Activated CD4-positive, alpha-beta T cell treated with anti-CD3 and anti-CD28 coated beads, Interleukin-2, Interleukin-6, amounts not matched to agents 100 ng/mL and 50 ng/mL, durations not matched to agents 16 hours and 8 hours (primary cell): ENCODE data around the gene TP53I11.
A peak's percentile ranks its signal among the peaks of the same experiment; 100 is the strongest.

Experiments used
- DNase-seq: peaks from one replicate; pipeline ENCODE4 v3.0.0-alpha.2; 2020

The TP53I11 gene

GRCh38 chr11:44938066-44938691 lies 12.5 kb downstream of the TP53I11 start:
- DNase-seq: no peak

- DNase-seq: no peak
Observed at GRCh38 chr11:44936951-44937543, 13.6 kb downstream of the TP53I11 start.

DNA sequence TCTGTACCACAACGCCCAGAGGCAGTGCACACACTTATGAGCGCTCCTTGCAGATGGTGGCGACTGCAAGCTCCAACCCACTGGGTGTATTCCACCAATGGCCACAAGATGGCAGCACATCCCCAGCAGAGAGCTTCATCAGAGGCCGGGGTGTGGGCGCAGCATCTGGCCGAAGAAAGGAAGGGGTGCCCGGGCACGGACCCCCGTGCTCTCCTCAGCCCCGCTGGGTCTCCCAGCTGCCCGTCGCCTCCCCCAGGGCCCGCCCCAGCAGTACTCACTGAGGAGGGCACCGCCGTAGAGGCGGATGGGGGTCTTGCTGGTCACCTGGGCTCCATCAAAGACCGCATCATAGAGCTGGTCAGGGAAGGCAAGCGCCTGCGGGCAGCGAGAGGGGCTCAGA lies 14.2 kb downstream of the TP53I11 start:
- peak; percentile 76 for DNase-seq

- DNase-seq: no peak
Observed at GRCh38 chr11:44934735-44935250, 15.9 kb downstream of the TP53I11 start.

- no peak for DNase-seq
Observed at GRCh38 chr11:44934110-44934509, 16.6 kb downstream of the TP53I11 start.

DNA sequence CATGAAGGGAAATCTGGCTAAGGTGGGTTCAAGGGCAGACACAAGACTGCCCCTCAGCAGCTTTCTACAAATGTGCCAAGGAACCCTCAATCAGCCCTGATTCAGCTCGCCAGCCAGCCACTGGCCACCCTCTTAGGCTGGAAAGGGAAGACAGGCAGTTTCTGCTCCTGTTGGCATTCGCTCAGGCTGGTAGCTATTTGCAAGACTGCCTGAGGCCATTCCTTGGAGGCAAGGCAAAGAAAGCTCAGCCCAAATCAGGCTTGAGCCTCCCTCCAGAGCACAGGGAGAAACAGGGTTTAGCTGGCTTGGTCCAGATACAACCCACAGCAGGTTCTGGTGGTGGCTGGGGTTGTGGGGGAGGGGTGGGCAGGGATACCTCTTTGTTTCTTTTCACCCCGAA lies 19.2 kb downstream of the TP53I11 start:
- DNase-seq: no peak

DNA sequence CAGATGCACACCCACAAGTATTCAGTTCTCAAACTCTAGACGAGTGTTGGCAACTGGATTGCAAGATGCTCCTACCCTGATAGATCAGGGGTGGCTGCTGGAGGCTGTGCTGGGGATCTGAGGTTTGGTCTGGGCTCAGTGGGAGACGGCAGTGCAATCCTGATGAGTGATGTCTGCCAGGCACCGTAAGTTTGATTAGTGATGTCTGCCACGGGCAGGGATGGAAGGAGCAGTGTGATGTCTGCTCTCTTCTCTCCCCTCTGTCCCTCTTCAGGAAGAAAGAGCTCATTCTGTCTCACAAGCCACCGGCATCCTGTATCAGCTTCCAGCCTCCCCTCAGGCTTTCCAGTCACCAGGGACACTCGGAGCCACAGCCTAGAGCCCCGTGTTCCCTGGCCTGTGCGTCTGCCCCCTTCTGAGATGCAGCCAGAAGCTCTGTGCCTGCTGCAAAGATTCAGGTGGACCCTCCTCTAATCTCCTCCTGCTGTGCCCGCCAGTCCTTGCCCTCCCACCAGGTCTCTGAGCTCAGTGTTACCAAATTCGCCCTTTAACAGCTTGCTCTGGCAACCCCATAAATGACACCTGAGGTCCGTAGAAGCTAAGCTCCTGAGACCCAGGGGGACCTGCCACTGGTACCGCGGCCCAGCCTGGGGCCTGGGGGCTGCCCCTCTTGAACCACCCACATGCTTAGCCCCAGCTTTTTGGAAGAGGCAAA lies 19.9 kb downstream of the TP53I11 start:
- DNase-seq: no peak

GRCh38 chr11:44928816-44929215 lies 21.9 kb downstream of the TP53I11 start:
- DNase-seq: no peak

DNA sequence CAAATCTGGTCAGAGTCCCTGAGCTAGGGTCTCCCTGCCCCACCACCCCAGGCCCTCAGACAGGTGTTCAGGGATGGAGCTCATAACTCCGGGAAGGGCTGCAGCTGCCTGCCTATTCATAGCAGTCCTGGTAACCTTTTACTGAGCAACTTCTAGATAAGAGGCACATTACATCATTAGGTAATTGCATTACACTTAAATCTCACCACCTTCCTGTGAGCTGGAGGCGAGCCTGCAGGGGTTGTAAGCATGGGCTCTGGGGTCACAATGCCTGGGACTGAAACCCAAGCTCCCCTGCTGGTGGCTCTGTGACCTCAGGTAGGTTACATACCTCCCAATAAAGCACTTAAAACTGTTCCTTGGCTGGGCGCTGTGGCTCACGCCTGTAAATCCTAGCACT lies 22.5 kb downstream of the TP53I11 start:
- no peak for DNase-seq

GRCh38 chr11:44927174-44927661 lies 23.5 kb downstream of the TP53I11 start:
- DNase-seq: peak; percentile 67

- no peak for DNase-seq
Observed at GRCh38 chr11:44926036-44926435, 24.6 kb downstream of the TP53I11 start.

DNA sequence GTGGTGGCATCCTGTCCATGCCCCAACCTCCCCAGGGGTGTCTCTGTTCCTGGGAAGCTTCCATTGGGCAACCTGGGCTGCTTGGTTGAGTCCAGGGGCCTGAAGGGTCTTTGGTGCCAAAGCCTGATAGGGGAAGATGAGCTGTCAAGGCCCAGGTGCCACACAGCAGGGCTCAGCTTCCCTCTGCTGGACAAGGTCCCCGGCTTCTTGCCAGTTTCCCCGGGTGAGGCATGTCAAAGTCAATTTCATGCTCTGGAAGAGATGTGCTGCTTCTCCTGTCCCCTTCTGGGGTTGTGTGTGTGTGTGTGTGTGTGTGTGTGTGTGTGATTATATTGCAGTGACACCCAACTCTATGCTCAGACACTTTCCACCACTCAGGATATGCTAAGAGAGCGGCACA lies 26.9 kb downstream of the TP53I11 start:
- no peak for DNase-seq

DNA sequence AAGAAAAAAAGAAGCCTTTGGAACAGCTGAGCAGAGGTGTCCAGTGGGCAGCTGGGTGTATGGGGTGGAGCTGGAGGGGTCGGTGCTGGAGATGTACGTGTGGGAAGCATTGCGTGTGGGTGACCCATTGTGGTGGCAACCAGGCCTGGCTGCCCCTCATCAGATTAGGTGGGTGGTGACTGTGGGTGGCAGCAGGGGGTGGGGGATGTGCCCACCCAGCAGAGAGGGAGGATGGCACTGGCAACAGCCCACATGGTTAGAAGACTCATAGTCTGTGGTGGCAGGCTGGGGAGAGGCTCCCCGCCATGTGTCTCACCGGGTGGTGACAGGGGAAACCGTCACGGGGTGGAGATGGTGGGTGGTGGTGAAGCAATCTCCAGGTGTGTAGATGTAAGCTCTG lies 27.6 kb downstream of the TP53I11 start:
- no peak for DNase-seq

GRCh38 chr11:44920451-44920850 lies 30.2 kb downstream of the TP53I11 start:
- DNase-seq: no peak

- DNase-seq: no peak
Observed at GRCh38 chr11:44917741-44918140, 32.9 kb downstream of the TP53I11 start.

- DNase-seq: no peak
Observed at GRCh38 chr11:44916801-44917385, 33.8 kb downstream of the TP53I11 start.

DNA sequence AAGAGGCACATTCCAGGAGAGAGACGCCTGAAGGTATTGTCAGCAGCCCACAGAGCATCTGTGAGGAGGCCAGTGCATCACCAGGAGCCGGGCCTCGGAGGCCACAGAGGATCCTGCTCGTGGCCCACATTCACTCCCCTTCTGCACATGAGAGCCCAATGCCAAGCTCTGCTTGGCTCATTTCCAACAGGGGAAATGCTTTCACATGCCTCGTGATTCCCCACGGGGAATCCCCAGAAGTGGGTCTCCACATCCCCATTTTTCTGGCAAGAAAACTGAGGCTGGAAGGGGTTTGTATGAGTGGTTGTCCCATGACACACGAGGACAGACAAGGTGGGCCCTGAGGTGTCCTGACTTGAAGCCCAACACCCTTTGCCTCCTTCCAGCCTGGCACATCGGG lies 34.4 kb downstream of the TP53I11 start:
- no peak for DNase-seq

DNA sequence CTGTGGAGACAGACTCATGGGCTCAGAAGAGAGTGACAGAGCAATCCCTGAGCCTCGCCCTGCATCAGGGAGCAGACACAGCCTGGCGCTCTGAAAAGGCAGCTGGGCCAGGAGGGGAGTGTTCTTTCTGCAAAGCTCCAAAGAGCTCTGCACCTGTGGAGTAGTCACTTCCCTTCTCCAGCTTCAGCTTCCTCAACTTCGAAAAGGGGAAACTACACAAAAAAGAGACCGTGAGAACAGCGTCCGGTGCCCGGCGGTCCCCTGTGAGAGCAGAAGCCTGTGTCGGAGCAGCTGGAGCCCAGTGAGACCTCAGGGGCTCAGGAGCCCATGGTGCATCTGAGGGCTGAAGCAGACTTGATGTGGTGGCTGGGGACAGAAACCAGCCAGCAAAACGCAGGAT lies 35.1 kb downstream of the TP53I11 start:
- DNase-seq: no peak

GRCh38 chr11:44915004-44915403 lies 35.7 kb downstream of the TP53I11 start:
- DNase-seq: no peak

DNA sequence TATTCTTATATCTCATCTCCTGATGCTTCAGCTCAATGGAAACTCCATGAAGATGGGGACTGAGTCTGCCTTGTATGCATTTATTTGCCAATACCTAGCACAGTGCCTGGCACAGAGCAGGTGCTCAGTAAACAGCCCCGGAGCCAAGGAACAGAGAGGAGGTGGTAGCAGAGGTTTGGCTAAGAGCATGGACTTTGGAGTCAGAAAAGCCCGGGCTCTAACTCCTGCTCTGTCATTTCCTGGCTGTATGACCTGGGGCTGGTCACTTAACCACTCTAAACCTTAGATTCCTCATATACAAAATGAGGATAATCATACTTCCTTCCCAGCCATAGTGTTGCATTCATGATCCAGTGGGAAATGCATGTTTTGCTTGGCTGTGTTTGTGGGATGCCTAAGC lies 36.6 kb downstream of the TP53I11 start:
- no peak for DNase-seq

DNA sequence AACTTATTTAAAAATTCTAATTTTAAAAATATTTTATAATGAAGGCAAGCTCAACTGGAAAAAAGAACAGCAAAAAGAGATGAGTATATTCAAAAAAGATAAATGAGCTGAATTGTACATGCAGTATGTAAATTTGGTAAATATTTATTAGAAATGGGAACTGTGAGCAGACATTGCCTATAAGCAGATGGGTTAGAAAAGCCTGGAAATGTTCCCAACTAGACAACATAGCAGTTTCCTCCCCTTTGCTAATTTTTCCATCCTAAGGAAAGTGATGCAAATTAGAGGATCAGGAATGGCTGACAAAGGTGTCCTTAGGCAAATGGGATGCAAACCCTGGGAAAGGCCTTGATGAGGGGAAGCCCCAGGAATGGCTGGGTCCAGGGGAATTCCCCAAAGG lies 37.2 kb downstream of the TP53I11 start:
- no peak for DNase-seq

DNA sequence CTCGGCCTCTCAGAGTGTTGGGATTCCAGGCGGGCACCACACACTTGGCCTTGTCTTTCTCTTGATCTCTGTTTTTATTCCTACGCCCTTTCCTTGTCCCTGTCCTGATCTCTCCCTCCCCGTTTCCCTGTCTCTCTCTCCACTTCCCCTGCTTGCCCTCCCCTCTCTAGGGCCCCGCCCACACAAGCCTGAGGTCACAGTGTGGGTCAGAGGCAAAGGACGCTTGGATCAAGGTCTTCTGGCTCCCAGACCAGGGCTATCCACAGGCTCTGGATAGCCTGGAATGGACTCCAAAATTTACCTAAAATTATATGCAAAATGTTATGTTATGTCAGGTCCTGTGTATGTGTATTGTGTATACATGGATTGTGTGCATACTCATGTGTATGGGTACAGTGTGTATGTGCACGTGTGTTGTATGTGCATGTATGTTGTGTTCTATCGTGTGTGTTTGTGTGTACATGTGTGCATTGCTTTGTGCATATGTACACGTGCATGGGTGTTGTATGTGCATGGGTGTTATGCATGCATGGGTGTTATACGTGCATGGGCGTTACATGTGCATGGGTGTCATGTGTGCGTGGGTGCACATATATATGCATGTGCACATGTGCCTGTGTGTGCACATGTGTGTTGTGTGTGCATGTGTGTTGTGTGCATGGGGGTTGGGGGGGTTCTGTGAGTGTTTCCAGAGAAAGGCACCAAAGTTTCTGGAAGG lies 38.3 kb downstream of the TP53I11 start:
- no peak for DNase-seq
